ENCODE data around the gene HRH1. TPM values are rescaled to one million over a fixed set of nuclear protein-coding genes. Genes with fewer than 3 reads are reported as not detected.

HRH1 gene
- total and polyA plus RNA-seq, 2 of the 13 experiments (the other 11 are each of a cell fraction or from before 2014, with no cell fraction given): not detected

DNA sequence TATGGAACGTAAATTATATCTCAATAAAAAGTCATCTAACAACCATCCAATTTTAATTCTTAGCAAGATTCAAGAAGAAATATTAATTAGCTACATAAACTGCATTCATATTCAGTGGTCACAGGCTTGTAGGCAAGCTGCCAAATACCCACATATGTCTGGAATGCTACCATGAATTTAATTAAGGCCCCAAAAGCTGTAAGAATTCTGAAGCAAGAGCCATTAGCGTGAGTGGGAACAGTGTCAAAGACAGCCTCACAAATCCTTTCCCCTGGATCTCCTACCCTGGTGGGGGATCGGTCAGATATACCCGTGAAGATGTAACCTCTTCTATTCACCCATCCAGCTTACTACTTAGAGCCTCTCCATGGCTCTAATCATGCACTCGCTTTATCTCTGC lies 157.9 kb downstream of the HRH1 start:
- CTCF ChIA-PET (ENCODE audit: low intra/inter-chr PET ratio, low total read pairs): no interaction called here
- POLR2A ChIA-PET: interaction anchor here (1.0 kb wide), 1 partner anchor 40 kb away, joined by 3 read pairs; the partner anchor contains the start of gene ATG7
- TF ChIP-seq SOX5 (CRISPR knock-in tag; IDR thresholded peaks at IDR 0.05; ENCODE audit: borderline replicate concordance): no peak
- TF ChIP-seq, protein P1, sequence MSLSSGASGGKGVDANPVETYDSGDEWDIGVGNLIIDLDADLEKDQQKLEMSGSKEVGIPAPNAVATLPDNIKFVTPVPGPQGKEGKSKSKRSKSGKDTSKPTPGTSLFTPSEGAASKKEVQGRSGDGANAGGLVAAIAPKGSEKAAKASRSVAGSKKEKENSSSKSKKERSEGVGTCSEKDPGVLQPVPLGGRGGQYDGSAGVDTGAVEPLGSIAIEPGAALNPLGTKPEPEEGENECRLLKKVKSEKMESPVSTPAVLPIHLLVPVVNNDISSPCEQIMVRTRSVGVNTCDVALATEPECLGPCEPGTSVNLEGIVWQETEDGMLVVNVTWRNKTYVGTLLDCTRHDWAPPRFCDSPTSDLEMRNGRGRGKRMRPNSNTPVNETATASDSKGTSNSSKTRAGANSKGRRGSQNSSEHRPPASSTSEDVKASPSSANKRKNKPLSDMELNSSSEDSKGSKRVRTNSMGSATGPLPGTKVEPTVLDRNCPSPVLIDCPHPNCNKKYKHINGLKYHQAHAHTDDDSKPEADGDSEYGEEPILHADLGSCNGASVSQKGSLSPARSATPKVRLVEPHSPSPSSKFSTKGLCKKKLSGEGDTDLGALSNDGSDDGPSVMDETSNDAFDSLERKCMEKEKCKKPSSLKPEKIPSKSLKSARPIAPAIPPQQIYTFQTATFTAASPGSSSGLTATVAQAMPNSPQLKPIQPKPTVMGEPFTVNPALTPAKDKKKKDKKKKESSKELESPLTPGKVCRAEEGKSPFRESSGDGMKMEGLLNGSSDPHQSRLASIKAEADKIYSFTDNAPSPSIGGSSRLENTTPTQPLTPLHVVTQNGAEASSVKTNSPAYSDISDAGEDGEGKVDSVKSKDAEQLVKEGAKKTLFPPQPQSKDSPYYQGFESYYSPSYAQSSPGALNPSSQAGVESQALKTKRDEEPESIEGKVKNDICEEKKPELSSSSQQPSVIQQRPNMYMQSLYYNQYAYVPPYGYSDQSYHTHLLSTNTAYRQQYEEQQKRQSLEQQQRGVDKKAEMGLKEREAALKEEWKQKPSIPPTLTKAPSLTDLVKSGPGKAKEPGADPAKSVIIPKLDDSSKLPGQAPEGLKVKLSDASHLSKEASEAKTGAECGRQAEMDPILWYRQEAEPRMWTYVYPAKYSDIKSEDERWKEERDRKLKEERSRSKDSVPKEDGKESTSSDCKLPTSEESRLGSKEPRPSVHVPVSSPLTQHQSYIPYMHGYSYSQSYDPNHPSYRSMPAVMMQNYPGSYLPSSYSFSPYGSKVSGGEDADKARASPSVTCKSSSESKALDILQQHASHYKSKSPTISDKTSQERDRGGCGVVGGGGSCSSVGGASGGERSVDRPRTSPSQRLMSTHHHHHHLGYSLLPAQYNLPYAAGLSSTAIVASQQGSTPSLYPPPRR (CRISPR knock-in tag; IDR thresholded peaks at IDR 0.05; ENCODE audit: borderline replicate concordance): no peak
- TF ChIP-seq, protein P2, sequence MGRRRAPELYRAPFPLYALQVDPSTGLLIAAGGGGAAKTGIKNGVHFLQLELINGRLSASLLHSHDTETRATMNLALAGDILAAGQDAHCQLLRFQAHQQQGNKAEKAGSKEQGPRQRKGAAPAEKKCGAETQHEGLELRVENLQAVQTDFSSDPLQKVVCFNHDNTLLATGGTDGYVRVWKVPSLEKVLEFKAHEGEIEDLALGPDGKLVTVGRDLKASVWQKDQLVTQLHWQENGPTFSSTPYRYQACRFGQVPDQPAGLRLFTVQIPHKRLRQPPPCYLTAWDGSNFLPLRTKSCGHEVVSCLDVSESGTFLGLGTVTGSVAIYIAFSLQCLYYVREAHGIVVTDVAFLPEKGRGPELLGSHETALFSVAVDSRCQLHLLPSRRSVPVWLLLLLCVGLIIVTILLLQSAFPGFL (CRISPR knock-in tag; IDR thresholded peaks at IDR 0.05): no peak
- TF ChIP-seq, protein P3, sequence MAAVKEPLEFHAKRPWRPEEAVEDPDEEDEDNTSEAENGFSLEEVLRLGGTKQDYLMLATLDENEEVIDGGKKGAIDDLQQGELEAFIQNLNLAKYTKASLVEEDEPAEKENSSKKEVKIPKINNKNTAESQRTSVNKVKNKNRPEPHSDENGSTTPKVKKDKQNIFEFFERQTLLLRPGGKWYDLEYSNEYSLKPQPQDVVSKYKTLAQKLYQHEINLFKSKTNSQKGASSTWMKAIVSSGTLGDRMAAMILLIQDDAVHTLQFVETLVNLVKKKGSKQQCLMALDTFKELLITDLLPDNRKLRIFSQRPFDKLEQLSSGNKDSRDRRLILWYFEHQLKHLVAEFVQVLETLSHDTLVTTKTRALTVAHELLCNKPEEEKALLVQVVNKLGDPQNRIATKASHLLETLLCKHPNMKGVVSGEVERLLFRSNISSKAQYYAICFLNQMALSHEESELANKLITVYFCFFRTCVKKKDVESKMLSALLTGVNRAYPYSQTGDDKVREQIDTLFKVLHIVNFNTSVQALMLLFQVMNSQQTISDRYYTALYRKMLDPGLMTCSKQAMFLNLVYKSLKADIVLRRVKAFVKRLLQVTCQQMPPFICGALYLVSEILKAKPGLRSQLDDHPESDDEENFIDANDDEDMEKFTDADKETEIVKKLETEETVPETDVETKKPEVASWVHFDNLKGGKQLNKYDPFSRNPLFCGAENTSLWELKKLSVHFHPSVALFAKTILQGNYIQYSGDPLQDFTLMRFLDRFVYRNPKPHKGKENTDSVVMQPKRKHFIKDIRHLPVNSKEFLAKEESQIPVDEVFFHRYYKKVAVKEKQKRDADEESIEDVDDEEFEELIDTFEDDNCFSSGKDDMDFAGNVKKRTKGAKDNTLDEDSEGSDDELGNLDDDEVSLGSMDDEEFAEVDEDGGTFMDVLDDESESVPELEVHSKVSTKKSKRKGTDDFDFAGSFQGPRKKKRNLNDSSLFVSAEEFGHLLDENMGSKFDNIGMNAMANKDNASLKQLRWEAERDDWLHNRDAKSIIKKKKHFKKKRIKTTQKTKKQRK (IDR thresholded peaks at IDR 0.05; ENCODE audit: low read length): no peak
- TF ChIP-seq, protein P4, sequence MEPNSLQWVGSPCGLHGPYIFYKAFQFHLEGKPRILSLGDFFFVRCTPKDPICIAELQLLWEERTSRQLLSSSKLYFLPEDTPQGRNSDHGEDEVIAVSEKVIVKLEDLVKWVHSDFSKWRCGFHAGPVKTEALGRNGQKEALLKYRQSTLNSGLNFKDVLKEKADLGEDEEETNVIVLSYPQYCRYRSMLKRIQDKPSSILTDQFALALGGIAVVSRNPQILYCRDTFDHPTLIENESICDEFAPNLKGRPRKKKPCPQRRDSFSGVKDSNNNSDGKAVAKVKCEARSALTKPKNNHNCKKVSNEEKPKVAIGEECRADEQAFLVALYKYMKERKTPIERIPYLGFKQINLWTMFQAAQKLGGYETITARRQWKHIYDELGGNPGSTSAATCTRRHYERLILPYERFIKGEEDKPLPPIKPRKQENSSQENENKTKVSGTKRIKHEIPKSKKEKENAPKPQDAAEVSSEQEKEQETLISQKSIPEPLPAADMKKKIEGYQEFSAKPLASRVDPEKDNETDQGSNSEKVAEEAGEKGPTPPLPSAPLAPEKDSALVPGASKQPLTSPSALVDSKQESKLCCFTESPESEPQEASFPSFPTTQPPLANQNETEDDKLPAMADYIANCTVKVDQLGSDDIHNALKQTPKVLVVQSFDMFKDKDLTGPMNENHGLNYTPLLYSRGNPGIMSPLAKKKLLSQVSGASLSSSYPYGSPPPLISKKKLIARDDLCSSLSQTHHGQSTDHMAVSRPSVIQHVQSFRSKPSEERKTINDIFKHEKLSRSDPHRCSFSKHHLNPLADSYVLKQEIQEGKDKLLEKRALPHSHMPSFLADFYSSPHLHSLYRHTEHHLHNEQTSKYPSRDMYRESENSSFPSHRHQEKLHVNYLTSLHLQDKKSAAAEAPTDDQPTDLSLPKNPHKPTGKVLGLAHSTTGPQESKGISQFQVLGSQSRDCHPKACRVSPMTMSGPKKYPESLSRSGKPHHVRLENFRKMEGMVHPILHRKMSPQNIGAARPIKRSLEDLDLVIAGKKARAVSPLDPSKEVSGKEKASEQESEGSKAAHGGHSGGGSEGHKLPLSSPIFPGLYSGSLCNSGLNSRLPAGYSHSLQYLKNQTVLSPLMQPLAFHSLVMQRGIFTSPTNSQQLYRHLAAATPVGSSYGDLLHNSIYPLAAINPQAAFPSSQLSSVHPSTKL (CRISPR knock-in tag; IDR thresholded peaks at IDR 0.05): no peak
- TF ChIP-seq ZNF552 (CRISPR knock-in tag; IDR thresholded peaks at IDR 0.05; ENCODE audit: borderline replicate concordance): no peak
- no peak for TF ChIP-seq UBTF (CRISPR knock-in tag; IDR thresholded peaks at IDR 0.05)
- no peak for TF ChIP-seq ZIK1 (CRISPR knock-in tag; IDR thresholded peaks at IDR 0.05; ENCODE audit: borderline replicate concordance, low read depth)

More for the DNA sequence above, 157.9 kb downstream of the HRH1 start:
- no peak for ATAC-seq
- 98% methylated on average over 5 of the region's 5 CpGs for WGBS (ENCODE audit: low lambda C conversion rate)
- FAIRE-seq: no peak
- Histone ChIP-seq H4K20me1 (ENCODE audit: insufficient read depth, low read length) (no peaks in the 10 kb centered on the region), H3K36me3 (replicated peaks in 1 of 2; ENCODE audit: control insufficient read depth in 1 of 2, insufficient read depth in 2 of 2, low read length in 2 of 2) (peaks cover 2 to 50% of the 10 kb centered on the region in 2 experiments), H3K9ac (ENCODE audit: insufficient read depth, low read depth, low read length) (no peak overlapping the region), H3K4me2 (ENCODE audit: low read depth, low read length) (no peak overlapping the region), H3K9me3 (ENCODE audit: low read length) (no peaks in the 10 kb centered on the region), H3K79me2 (ENCODE audit: insufficient read depth, low read length) (no peaks in the 10 kb centered on the region), H3K27me3 (ENCODE audit: control insufficient read depth in 1 of 2, insufficient read depth in 2 of 2, low read length in 2 of 2) (no peaks in the 10 kb centered on the region), H3K4me3 (replicated peaks in 1 of 3; ENCODE audit: insufficient read depth in 1 of 3, low read depth in 2 of 3, low read length in 3 of 3) (no peak overlapping the region), H3K27ac (ENCODE audit: extremely low read length, insufficient read depth, low read length) (no peak overlapping the region), H2AFZ (ENCODE audit: low read length) (no peak overlapping the region), H3K4me1 (ENCODE audit: insufficient read depth, low read length) (no peaks in the 10 kb centered on the region)
- in situ Hi-C loops (cut with HindIII; ENCODE audit: extremely low pct_ligation_motif_present, low pct_unique_long_range_greater_than_20kb): no loop called here
- no peak for DNase-seq (ENCODE audit: low spot score)
- BruUV-seq (replicated peaks): no TSS peak
- intact Hi-C loops (cut with micrococcal nuclease; ENCODE audit: unreplicated experiment): no loop called here
